ENCODE measurements around the gene NOS1.

The NOS1 gene

DNA sequence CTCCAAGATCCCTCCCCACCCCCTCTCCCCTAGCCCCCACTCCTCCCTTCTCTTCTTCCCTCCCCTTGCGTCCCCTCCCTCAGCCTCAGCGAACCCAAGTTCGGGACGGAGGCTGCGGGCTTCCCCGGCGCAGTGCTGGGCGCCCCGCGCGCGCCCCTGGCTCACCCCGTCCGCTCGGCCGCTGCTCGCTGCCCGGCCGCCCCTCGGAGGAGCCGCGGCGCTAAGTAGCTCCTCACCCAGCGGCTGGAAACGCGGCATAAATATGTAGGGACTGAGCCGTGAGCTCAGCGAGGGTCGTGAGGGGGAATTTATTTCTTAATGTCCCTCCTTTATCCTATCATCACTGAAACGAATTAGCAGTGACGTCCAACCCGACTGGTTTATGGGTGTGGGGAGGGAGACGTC, at the start of gene NOS1:
NOS1 (minus strand) TSS at position 280 of the 405 bp plus-strand sequence. CDS start 30,557 bp downstream, outside the sequence.
- TF ChIP-seq, protein P1, sequence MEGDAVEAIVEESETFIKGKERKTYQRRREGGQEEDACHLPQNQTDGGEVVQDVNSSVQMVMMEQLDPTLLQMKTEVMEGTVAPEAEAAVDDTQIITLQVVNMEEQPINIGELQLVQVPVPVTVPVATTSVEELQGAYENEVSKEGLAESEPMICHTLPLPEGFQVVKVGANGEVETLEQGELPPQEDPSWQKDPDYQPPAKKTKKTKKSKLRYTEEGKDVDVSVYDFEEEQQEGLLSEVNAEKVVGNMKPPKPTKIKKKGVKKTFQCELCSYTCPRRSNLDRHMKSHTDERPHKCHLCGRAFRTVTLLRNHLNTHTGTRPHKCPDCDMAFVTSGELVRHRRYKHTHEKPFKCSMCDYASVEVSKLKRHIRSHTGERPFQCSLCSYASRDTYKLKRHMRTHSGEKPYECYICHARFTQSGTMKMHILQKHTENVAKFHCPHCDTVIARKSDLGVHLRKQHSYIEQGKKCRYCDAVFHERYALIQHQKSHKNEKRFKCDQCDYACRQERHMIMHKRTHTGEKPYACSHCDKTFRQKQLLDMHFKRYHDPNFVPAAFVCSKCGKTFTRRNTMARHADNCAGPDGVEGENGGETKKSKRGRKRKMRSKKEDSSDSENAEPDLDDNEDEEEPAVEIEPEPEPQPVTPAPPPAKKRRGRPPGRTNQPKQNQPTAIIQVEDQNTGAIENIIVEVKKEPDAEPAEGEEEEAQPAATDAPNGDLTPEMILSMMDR (IDR thresholded peaks at IDR 0.05; ENCODE audit: low read depth, low read length): no peak
- DNase-seq (ENCODE audit: extremely low read depth, low read depth): no peak

DNA sequence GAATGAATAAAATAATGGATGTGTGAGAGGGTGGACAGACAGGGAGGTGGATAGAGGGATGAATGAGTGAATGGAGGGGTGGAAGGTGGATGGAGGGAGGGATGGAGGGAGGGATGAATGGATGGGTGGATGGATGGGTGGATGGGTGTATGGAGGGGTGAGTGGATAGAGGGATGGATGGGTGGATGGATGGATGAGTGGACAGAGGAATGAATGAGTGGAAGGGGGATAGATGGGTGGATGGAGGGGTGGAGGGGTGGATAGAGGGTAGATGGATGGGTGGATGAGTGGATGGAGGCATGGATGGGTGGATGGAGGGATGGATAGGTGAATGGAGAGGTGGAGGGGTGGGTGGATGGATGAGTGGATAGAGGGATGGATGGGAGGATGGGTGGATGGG, 47.9 kb upstream of the NOS1 start:
- TF ChIP-seq, protein P1 (IDR thresholded peaks at IDR 0.05; ENCODE audit: low read depth, low read length): no peak
- no peak for DNase-seq (ENCODE audit: extremely low read depth, low read depth)

DNA sequence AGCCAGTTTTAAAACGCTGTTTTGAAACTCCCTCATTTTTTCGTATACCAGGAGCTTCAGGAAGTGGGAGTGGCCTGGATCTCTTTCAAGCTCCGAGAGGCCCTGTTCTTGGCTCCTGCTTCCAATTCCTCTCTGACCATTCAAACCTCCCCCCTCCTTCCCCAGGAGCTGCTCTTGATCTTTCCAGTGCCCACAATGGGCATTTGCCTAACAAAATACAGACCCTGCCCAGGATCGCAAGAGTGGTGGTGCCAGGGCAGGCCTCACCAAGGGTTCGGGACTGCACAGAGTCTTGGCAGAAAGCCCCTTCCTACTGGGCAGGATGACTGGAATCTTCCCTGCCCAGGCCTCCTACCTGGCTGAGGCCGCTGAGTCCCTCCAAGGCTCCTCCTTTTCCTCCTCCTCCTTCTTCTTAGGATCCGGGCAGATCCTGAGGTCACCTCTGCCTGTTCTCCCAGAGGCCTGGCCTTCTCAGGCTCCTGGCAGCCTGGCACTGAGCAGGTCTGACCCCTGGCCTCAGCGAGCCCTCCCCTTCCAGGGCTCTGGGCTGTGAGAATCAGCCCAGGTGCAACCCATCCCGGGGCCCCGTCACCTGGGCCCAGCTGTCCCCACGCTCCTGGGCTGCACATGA, 46.9 kb upstream of the NOS1 start:
- no peak for DNase-seq (ENCODE audit: extremely low read depth, low read depth)
- TF ChIP-seq, protein P1 (IDR thresholded peaks at IDR 0.05; ENCODE audit: low read depth, low read length): no peak

DNA sequence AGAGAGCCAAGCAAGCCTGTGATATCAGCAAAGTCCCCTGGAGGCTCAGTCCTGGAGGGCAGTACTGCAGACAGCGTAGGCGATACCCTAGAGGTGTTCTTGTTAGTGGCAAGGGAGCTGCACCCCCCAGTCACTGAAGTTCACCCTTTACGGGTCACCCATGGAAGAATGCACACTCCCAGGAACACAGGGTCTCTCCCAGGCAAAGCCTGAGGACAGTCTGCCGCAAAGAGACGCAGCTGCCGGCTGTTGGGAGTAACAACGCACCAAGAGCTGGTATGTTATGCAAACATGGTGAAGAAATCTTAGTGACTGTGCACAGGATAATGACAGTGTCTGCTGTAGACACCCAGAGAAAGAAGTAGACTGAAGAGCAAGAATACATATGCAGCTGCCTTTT, 43.5 kb upstream of the NOS1 start:
- DNase-seq (ENCODE audit: extremely low read depth, low read depth): no peak
- TF ChIP-seq, protein P1 (IDR thresholded peaks at IDR 0.05; ENCODE audit: low read depth, low read length): no peak

DNA sequence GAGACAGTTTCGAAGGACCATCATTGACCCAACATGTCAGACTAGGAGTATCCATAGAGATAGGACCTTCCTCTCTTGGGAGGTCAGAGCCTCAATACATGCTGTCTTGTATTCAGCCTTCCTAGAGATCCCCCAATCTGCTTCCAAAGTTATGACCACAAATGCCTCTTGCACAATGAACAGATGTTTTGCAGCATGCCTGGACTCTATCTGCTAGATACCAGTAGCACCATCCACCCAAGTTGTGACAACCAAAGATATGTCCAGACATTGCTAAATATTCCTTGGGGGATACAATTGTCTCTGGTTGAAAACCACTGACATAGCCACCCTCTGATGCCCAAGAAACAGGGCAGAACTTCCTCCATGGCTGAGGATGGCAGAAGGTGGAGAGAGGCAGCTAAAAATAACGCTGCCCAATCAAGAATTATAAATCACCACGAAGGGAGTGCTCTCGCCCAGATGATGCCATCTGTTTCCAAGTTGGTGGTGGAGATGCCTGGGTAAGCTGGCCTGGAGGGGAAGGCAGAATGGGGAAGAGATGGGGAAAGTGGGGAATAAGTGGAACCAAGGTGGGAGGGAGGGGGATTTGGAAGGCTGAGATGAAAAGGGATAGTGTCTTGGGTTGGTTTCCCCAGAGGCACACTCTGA, 42.9 kb upstream of the NOS1 start:
- no peak for DNase-seq (ENCODE audit: extremely low read depth, low read depth)
- TF ChIP-seq, protein P1 (IDR thresholded peaks at IDR 0.05; ENCODE audit: low read depth, low read length): no peak

DNA sequence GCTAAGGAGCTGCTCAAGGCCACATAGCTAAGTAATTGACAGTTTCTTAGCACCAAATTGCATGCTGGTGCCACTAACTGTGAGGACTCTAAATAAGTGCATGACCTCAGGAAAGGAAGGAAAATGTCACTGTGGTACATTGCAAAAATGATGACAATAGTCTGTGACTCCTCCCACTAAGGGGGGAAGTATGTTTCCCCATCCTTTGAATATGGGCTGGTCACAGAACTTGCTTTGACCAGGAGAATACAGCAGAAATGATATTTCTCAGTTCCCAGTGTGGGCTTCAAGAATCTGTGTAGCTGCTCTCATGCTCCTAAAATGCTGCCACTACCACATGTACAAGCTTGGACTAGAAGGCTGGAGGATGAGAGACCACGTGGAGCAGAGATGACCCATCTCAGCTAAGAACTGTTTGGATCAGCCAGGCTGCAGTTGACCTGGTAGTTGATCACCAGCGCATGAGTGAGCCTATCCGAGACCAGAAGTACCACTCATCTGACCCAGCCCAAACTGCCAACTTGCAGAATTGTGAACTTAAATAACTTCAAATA, 42.2 kb upstream of the NOS1 start:
- TF ChIP-seq, protein P1 (IDR thresholded peaks at IDR 0.05; ENCODE audit: low read depth, low read length): no peak
- DNase-seq (ENCODE audit: extremely low read depth, low read depth): no peak

DNA sequence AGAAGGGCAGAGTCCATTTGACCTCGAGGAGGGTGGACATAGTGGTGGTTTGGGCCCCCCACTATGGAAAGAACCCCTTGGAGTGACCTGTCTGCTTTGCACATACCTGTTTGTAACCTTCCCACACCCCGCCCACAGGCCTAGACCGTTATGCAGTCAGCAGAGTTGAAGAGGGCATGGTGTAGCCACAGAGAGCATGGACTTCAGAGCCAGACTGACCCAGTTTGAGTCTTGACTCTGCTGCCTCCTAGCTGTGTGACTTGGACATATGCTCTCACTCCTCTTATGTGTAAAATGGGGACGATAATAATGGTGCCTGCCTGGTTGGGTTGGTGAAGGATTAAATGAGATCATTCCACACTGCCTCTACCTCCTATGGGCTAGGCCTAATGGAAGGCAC, 40.9 kb upstream of the NOS1 start:
- TF ChIP-seq, protein P1 (IDR thresholded peaks at IDR 0.05; ENCODE audit: low read depth, low read length): no peak
- no peak for DNase-seq (ENCODE audit: extremely low read depth, low read depth)
